Keratinocyte (primary cell): ENCODE results near the gene HTD2. TPM values are rescaled to one million over a fixed set of nuclear protein-coding genes. Genes with fewer than 3 reads are reported as not detected.

Experiments
- DNase-seq: peaks from one replicate; pipeline ENCODE4 v3.0.0-alpha.2; 2011; ENCODE audit warnings: low read depth, missing footprints, low spot score
- FAIRE-seq: peaks from 2 replicates; lab custom pipeline; 2011; peaks lifted over from hg19 to GRCh38; lab: Jason Lieb, UNC
- H2AFZ ChIP-seq: 2 replicates; pipeline ENCODE4 v1.6.0; 2012; ENCODE audit warnings: low read length, control low read depth, inconsistent platforms; ENCODE audit not compliant: control insufficient read depth
- H3K27ac ChIP-seq: 2 replicates; pipeline ENCODE4 v1.5.1; 2011; ENCODE audit warnings: low read length; ENCODE audit not compliant: control insufficient read depth, insufficient read depth
- H3K27me3 ChIP-seq: 3 replicates; pipeline ENCODE4 v1.6.0; 2011; ENCODE audit warnings: low read length; ENCODE audit not compliant: control insufficient read depth, insufficient read depth; ENCODE audit errors: extremely low read depth
- H3K36me3 ChIP-seq, 2 experiments: 2 replicates in 1 of 2; 3 replicates in 1 of 2; pipeline ENCODE4 v1.5.1; 2011; ENCODE audit warnings: low read length in 2 of 2, mild to moderate bottlenecking in 1 of 2; ENCODE audit not compliant: control insufficient read depth in 2 of 2, insufficient read depth in 2 of 2; ENCODE audit errors: extremely low read depth in 1 of 2
- H3K4me1 ChIP-seq: 3 replicates; pipeline ENCODE4 v1.5.1; 2011; ENCODE audit warnings: low read length; ENCODE audit not compliant: control insufficient read depth, insufficient read depth; ENCODE audit errors: extremely low read depth
- H3K4me2 ChIP-seq: 3 replicates; pipeline ENCODE4 v1.6.0; 2011; ENCODE audit warnings: low read depth, low read length; ENCODE audit not compliant: control insufficient read depth, insufficient read depth; ENCODE audit errors: extremely low read depth
- H3K4me3 ChIP-seq, 3 experiments: fragments of 200-600 bp in 1 of 3; sonication (generic) in 1 of 3; 2 replicates in 2 of 3; 3 replicates in 1 of 3; pipeline ENCODE4 v1.5.1; 2011 to 2016; ENCODE audit warnings: low read length in 3 of 3, mild to moderate bottlenecking in 3 of 3, control low read depth in 2 of 3, inconsistent platforms in 1 of 3, low read depth in 1 of 3, mixed read lengths in 1 of 3, mixed run types in 1 of 3, moderate library complexity in 1 of 3; ENCODE audit not compliant: control insufficient read depth in 2 of 3, insufficient read depth in 2 of 3; ENCODE audit errors: extremely low read depth in 1 of 3
- H3K79me2 ChIP-seq: 2 replicates; pipeline ENCODE4 v1.6.0; 2012; ENCODE audit warnings: low read length; ENCODE audit not compliant: control insufficient read depth, insufficient read depth
- H3K9ac ChIP-seq: 3 replicates; pipeline ENCODE4 v1.6.0; 2011; ENCODE audit warnings: low read length; ENCODE audit not compliant: control insufficient read depth, insufficient read depth; ENCODE audit errors: extremely low read depth
- H3K9me1 ChIP-seq: 3 replicates; pipeline ENCODE4 v1.6.0; 2011; ENCODE audit warnings: low read length; ENCODE audit not compliant: control insufficient read depth, insufficient read depth; ENCODE audit errors: extremely low read depth
- H3K9me3 ChIP-seq: 2 replicates; pipeline ENCODE4 v1.5.1; 2012; ENCODE audit warnings: low read depth, low read length; ENCODE audit not compliant: control insufficient read depth
- H4K20me1 ChIP-seq: 3 replicates; pipeline ENCODE4 v1.6.0; 2011; ENCODE audit warnings: low read length; ENCODE audit not compliant: control insufficient read depth, insufficient read depth; ENCODE audit errors: extremely low read depth
- CTCF ChIP-seq, 3 experiments: IDR thresholded peaks in 1 of 3; conservative IDR thresholded peaks in 1 of 3; optimal IDR thresholded peaks in 1 of 3; 2 replicates in 2 of 3; 3 replicates in 1 of 3; pipeline versions ENCODE3 to v1.5.1; 2011; ENCODE audit warnings: low read length in 3 of 3, mild to moderate bottlenecking in 3 of 3, moderate library complexity in 2 of 3, control low read depth in 1 of 3, inconsistent platforms in 1 of 3; ENCODE audit not compliant: insufficient read depth in 2 of 3; ENCODE audit errors: extremely low read depth in 1 of 3
- EZH2 ChIP-seq: IDR thresholded peaks from one replicate; pipeline ENCODE4 v1.6.1; 2012; ENCODE audit warnings: inconsistent platforms, mild to moderate bottlenecking, low read length, moderate library complexity
- dilution Hi-C: fragments of 300-500 bp; cut with MboI; formaldehyde crosslinking; loops from one replicate; pipeline ENCODE4 v1.7.0; 2020; ENCODE audit warnings: low sequenced_read_pairs; ENCODE audit not compliant: extremely low pct_ligation_motif_present
- polyA plus RNA-seq, 5 experiments: library from polyadenylated mRNA; depleted of rRNA in 3 of 5; stranded (reverse) in 3 of 5; stranded (forward) in 1 of 5; unstranded in 1 of 5; fragments of >200 nt; gene quantifications; 1 replicate in 1 of 5; 2 replicates in 3 of 5; 3 replicates in 1 of 5; pipeline versions ENCODE4 v1.2.1 to v1.2.3, GENCODE V29; 2011 to 2012; ENCODE audit warnings: missing spikeins in 2 of 5, low read depth in 1 of 5, low replicate concordance in 1 of 5

HTD2 gene
- polyA plus RNA-seq, 1 donor (not counting 4 experiments of a cell fraction or from before 2014, with no cell fraction given): 12.5 TPM

GRCh38 chr3:58260261-58260731 lies 46.0 kb upstream of the HTD2 start:
- Histone ChIP-seq H3K4me2 (no peak overlapping the region), H3K9ac (no peak overlapping the region), H3K79me2 (no peaks in the 10 kb centered on the region), H3K27me3 (no peaks in the 10 kb centered on the region), H3K27ac (no peak overlapping the region), H3K9me1 (no peaks in the 10 kb centered on the region), H3K9me3 (no peaks in the 10 kb centered on the region), H3K36me3 (peaks cover 0 to 5% of the 10 kb centered on the region in 2 experiments), H3K4me1 (no peaks in the 10 kb centered on the region), H3K4me3 (no peak overlapping the region), H4K20me1 (no peaks in the 10 kb centered on the region), H2AFZ (no peak overlapping the region)
- FAIRE-seq (no peak), DNase-seq (no peak)
- dilution Hi-C loops: no loop called here
- TF ChIP-seq CTCF (optimal IDR thresholded peaks at IDR 0.05 in 1 of 3, IDR thresholded peaks at IDR 0.05 in 1 of 3, conservative IDR thresholded peaks at IDR 0.05 in 1 of 3; ENCODE audit: extremely low read depth in 1 of 3, insufficient read depth in 2 of 3, low read length in 3 of 3) (no peak), EZH2 (no peak)

GRCh38 chr3:58260733-58261132 lies 45.6 kb upstream of the HTD2 start:
- Histone ChIP-seq H3K36me3 (peaks cover 0 to 5% of the 10 kb centered on the region in 2 experiments), H3K27me3 (no peaks in the 10 kb centered on the region), H3K4me2 (no peak overlapping the region), H2AFZ (no peak overlapping the region), H3K4me1 (no peaks in the 10 kb centered on the region), H3K4me3 (no peak overlapping the region), H3K9me1 (no peaks in the 10 kb centered on the region), H3K9ac (no peak overlapping the region), H3K79me2 (no peaks in the 10 kb centered on the region), H3K9me3 (no peaks in the 10 kb centered on the region), H3K27ac (no peak overlapping the region), H4K20me1 (no peaks in the 10 kb centered on the region)
- FAIRE-seq (no peak), DNase-seq (no peak)
- dilution Hi-C loops: no loop called here
- TF ChIP-seq CTCF (optimal IDR thresholded peaks at IDR 0.05 in 1 of 3, IDR thresholded peaks at IDR 0.05 in 1 of 3, conservative IDR thresholded peaks at IDR 0.05 in 1 of 3; ENCODE audit: extremely low read depth in 1 of 3, insufficient read depth in 2 of 3, low read length in 3 of 3) (no peak), EZH2 (no peak)
